ENCODE measurements around the gene ISYNA1.

- TF ChIP-seq CTCF (IDR thresholded peaks at IDR 0.05; ENCODE audit: low read depth, low read length, poor library complexity, severe bottlenecking) = no peak
- TF ChIP-seq EZH2phosphoT487 (IDR thresholded peaks at IDR 0.05; ENCODE audit: borderline replicate concordance, low read length) = no peak
Measured at GRCh38 chr19:18406749-18407148, 31.2 kb downstream of the ISYNA1 start.

Data from DOHH2 (cell line).